Colonic mucosa (tissue), 4 donors: ENCODE measurements around the gene CCDC178. TPM values are rescaled to one million over a fixed set of nuclear protein-coding genes. Genes with fewer than 3 reads are reported as not detected.

Source experiments
- DNase-seq: peaks from one replicate; pipeline ENCODE4 v3.0.0-alpha.2; 2020
- H3K27ac ChIP-seq: fragments of 200-600 bp; one replicate; pipeline ENCODE4 v1.8.0; 2021
- H3K27me3 ChIP-seq: fragments of 200-600 bp; one replicate; pipeline ENCODE4 v1.8.0; 2021
- H3K36me3 ChIP-seq: fragments of 200-600 bp; one replicate; pipeline ENCODE4 v1.8.0; 2021
- H3K4me1 ChIP-seq: fragments of 200-600 bp; one replicate; pipeline ENCODE4 v1.8.0; 2021; ENCODE audit warnings: mild to moderate bottlenecking
- H3K4me3 ChIP-seq: fragments of 200-600 bp; one replicate; pipeline ENCODE4 v1.8.0; 2021
- H3K9ac ChIP-seq, 2 donors: one replicate each; pipeline ENCODE4 v1.7.0; 2013; ENCODE audit warnings: control low read depth in 2 of 2, low read depth in 2 of 2, low read length in 2 of 2
- H3K9me3 ChIP-seq: fragments of 200-600 bp; one replicate; pipeline ENCODE4 v1.8.0; 2021
- intact Hi-C: fragments of 100-400 bp; cut with DNase I; formaldehyde crosslinking; loops from one replicate; pipeline ENCODE4 v1.14.1; 2022
- total RNA-seq, 2 donors: library from RNA; stranded (reverse); fragmentation: NEBNext Ultra II Directional in 1 of 2; extraction: Animal tissue kit (Norgen Biotek cat#: 25700) in 1 of 2; gene quantifications; one replicate each; pipeline ENCODE4 v1.2.1, GENCODE V29; 2021
- TF ChIP-seq, protein P1 (sequence below): fragments of 200-600 bp; IDR thresholded peaks from one replicate; pipeline ENCODE4 v1.8.0; 2022; ENCODE audit warnings: antibody characterized with exemption, mild to moderate bottlenecking
- donor health status: healthy.
- donor health status: DM: no; HTN: no; CAD: no.
- donor health status: DM: no; HTN: no; CAD: no.

The CCDC178 gene
- total RNA-seq, 2 donors from 2014 or later: not detected

DNA sequence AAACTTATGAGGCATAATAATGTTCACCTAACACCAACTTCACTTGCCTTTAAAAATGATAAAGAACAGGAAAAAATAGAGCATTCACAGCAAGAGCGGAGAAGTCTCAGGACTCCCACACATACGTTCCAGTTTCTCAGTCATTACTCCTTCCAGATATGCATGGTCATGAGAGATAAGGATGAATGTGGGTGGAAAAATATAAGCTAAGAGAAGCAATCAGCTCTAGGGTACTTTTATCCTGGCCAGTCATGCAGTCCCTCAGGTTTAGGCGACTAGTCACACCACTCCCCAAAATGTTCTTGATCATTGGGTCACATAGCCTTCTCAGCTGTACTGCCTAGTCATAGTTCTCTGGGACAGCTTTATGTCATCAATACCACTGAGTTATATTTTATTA lies 29.2 kb upstream of the CCDC178 start:
- no peaks in the 10 kb centered on the region for H3K4me1 ChIP-seq
- TF ChIP-seq, protein P1, sequence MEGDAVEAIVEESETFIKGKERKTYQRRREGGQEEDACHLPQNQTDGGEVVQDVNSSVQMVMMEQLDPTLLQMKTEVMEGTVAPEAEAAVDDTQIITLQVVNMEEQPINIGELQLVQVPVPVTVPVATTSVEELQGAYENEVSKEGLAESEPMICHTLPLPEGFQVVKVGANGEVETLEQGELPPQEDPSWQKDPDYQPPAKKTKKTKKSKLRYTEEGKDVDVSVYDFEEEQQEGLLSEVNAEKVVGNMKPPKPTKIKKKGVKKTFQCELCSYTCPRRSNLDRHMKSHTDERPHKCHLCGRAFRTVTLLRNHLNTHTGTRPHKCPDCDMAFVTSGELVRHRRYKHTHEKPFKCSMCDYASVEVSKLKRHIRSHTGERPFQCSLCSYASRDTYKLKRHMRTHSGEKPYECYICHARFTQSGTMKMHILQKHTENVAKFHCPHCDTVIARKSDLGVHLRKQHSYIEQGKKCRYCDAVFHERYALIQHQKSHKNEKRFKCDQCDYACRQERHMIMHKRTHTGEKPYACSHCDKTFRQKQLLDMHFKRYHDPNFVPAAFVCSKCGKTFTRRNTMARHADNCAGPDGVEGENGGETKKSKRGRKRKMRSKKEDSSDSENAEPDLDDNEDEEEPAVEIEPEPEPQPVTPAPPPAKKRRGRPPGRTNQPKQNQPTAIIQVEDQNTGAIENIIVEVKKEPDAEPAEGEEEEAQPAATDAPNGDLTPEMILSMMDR: no peak
- H3K4me3 ChIP-seq: no peak overlapping the region
- H3K27me3 ChIP-seq: no peaks in the 10 kb centered on the region
- DNase-seq: no peak
- intact Hi-C loops: no loop called here
- H3K9ac ChIP-seq: no peak overlapping the region
- H3K36me3 ChIP-seq: no peaks in the 10 kb centered on the region
- no peaks in the 10 kb centered on the region for H3K9me3 ChIP-seq
- H3K27ac ChIP-seq: no peak overlapping the region

DNA sequence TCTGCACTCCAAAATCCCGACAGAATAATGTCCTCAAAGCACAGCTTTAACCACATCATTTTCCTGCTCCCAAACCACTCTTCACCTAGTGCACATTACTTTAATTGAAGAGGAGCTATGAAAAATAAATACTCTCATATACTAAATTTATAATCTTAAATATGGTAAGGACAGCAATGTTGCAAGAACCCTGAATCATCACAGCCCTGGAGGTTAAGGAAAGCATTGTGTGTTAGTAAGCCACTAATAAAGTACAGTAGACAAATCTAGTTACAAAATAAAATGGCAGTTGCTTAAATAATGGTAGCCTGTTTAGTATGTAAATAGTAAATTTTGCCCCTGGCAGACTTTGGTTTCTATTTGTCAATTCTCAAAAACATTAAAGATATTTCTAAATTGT lies 27.0 kb upstream of the CCDC178 start:
- intact Hi-C loops: no loop called here
- no peak overlapping the region for H3K4me3 ChIP-seq
- H3K27ac ChIP-seq: no peak overlapping the region
- no peaks in the 10 kb centered on the region for H3K36me3 ChIP-seq
- no peak for DNase-seq
- no peaks in the 10 kb centered on the region for H3K27me3 ChIP-seq
- H3K4me1 ChIP-seq: no peaks in the 10 kb centered on the region
- TF ChIP-seq, protein P1: no peak
- H3K9ac ChIP-seq: no peak overlapping the region
- no peaks in the 10 kb centered on the region for H3K9me3 ChIP-seq

DNA sequence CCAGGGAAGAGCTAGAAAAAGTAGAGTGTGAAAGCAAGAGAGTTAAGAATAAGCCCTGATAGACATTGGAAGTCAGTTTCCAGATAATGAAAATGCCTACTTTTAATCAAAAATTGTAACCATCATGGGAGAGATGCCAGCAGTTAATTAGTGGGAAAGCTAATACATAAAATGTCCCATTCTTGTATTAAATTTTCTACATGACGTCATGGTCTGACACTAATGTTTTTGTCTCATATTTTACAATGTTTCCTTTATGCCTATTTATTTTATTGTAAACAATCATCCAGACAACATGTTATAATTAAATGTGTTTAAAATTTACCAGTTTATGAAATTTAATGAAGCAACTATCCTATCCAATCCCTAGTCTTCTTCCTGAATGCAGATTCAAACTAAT lies 26.3 kb upstream of the CCDC178 start:
- no peaks in the 10 kb centered on the region for H3K27me3 ChIP-seq
- no peaks in the 10 kb centered on the region for H3K4me1 ChIP-seq
- DNase-seq: no peak
- intact Hi-C loops: no loop called here
- H3K36me3 ChIP-seq: no peaks in the 10 kb centered on the region
- no peak overlapping the region for H3K9ac ChIP-seq
- H3K27ac ChIP-seq: no peak overlapping the region
- TF ChIP-seq, protein P1: no peak
- H3K9me3 ChIP-seq: no peaks in the 10 kb centered on the region
- H3K4me3 ChIP-seq: no peak overlapping the region

DNA sequence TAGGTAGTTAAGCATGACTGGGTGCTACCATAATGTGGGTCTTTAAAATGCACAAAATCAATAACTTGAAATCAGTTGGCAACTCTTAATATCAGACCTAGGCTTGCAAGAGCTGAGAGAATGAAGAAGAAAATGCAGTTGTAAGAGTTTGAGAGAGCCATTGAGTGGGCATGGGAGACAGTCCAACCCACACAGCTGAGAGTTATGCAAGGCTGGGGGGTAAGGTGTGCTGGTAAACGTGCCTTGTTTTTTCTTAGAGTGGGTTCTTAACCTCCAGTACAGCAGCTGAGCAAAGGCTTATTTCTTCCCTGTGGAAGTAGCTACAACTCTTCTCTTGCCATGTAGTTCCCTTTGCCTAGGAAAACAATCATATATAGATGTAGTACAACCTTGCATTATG lies 20.2 kb upstream of the CCDC178 start:
- H3K36me3 ChIP-seq: no peaks in the 10 kb centered on the region
- intact Hi-C loops: no loop called here

DNA sequence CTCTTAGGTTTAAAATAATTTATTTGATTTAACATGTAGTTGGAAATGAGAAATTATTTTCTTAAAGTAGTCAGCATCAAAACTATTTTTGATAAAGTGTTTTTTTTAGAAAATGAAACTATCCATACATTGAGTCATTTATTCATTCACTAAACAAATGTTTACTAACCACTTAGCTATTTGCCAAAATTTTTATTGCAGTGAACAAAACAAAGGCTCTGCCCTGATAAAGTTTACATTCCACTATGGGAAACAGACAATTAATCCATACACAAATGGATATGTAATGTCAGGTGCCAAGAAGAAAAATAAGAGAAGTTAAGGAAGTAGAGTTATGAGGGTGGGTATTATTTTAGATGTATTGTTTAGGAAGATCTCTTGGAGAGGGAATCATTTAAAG lies 19.1 kb upstream of the CCDC178 start:
- no peak overlapping the region for H3K27ac ChIP-seq

More for the DNA sequence above, 20.2 kb upstream of the CCDC178 start:
- H3K4me1 ChIP-seq: no peaks in the 10 kb centered on the region
- TF ChIP-seq, protein P1: no peak
- H3K27ac ChIP-seq: no peak overlapping the region
- no peak overlapping the region for H3K4me3 ChIP-seq
- H3K27me3 ChIP-seq: no peaks in the 10 kb centered on the region
- DNase-seq: no peak
- no peak overlapping the region for H3K9ac ChIP-seq
- H3K9me3 ChIP-seq: no peaks in the 10 kb centered on the region

More for the DNA sequence above, 19.1 kb upstream of the CCDC178 start:
- Histone ChIP-seq H3K27me3 (no peaks in the 10 kb centered on the region), H3K9me3 (no peaks in the 10 kb centered on the region), H3K36me3 (no peaks in the 10 kb centered on the region), H3K4me1 (no peaks in the 10 kb centered on the region), H3K4me3 (no peak overlapping the region), H3K9ac (no peak overlapping the region)
- TF ChIP-seq, protein P1: no peak
- DNase-seq: no peak
- intact Hi-C loops: no loop called here
